Measurements from ENCODE around the gene BARX2. TPM values are rescaled to one million over a fixed set of nuclear protein-coding genes. Genes with fewer than 3 reads are reported as not detected.

BARX2 gene
- total and polyA plus RNA-seq, 2 donors (not counting 3 experiments of a cell fraction or from before 2014, with no cell fraction given), result not detected

GRCh38 chr11:129442171-129442570, 66.5 kb downstream of the BARX2 start:
- Histone ChIP-seq H3K9ac (replicated peaks; ENCODE audit: extremely low read depth, insufficient read depth, low read length) (no peak overlapping the region), H3K79me2 (ENCODE audit: control insufficient read depth, insufficient read depth, low read length) (no peaks in the 10 kb centered on the region), H3K4me3 (replicated peaks in 1 of 3; ENCODE audit: insufficient read depth in 1 of 3, low read depth in 1 of 3, low read length in 3 of 3) (no peak overlapping the region), H3K27ac (ENCODE audit: insufficient read depth, low read depth, low read length) (no peak overlapping the region), H3K4me2 (ENCODE audit: insufficient read depth, low read length) (no peak overlapping the region), H4K20me1 (replicated peaks; ENCODE audit: control insufficient read depth, extremely low read depth, insufficient read depth, low read length) (no peaks in the 10 kb centered on the region), H3K36me3 (ENCODE audit: control insufficient read depth in 2 of 2, extremely low read depth in 1 of 2, insufficient read depth in 2 of 2, low read length in 2 of 2) (no peaks in the 10 kb centered on the region), H3K9me3 (replicated peaks; ENCODE audit: control insufficient read depth, insufficient read depth, low read length) (peaks cover 3% of the 10 kb centered on the region), H3K4me1 (ENCODE audit: control insufficient read depth, extremely low read depth, insufficient read depth, low read length) (no peaks in the 10 kb centered on the region), H3K9me1 (replicated peaks; ENCODE audit: control insufficient read depth, extremely low read depth, insufficient read depth, low read length) (no peaks in the 10 kb centered on the region), H2AFZ (ENCODE audit: low read depth, low read length) (no peak overlapping the region), H3K27me3 (ENCODE audit: control insufficient read depth in 2 of 2, insufficient read depth in 2 of 2, low read length in 2 of 2) (no peaks in the 10 kb centered on the region)
- ChIA-PET CTCF (no interaction called here), POLR2A (no interaction called here)
- no peak for DNase-seq (ENCODE audit: low read depth, low spot score)
- BruUV-seq (replicated peaks), result no TSS peak
- dilution Hi-C loops (cut with MboI; ENCODE audit: extremely low pct_ligation_motif_present, low sequenced_read_pairs) (no loop called here), intact Hi-C loops (cut with micrococcal nuclease) (no loop called here)
- TF ChIP-seq JUN (IDR thresholded peaks at IDR 0.05; ENCODE audit: borderline replicate concordance, insufficient read depth, insufficient read length, low read depth) (no peak), MYC (IDR thresholded peaks at IDR 0.05; ENCODE audit: low read depth, low read length) (no peak), GATA2 (IDR thresholded peaks at IDR 0.05; ENCODE audit: insufficient read depth, insufficient read length, low read depth, low read length) (no peak), POLR2AphosphoS5 (IDR thresholded peaks at IDR 0.05; ENCODE audit: insufficient read depth, low read depth, low read length) (no peak), POLR2A (IDR thresholded peaks at IDR 0.05; ENCODE audit: low read depth, low read length) (no peak), FOS (IDR thresholded peaks at IDR 0.05; ENCODE audit: borderline replicate concordance, insufficient read depth, low read length) (no peak), EZH2 (IDR thresholded peaks at IDR 0.05; ENCODE audit: borderline replicate concordance, low read depth, low read length, severe bottlenecking) (no peak)
- TF ChIP-seq, protein P1, sequence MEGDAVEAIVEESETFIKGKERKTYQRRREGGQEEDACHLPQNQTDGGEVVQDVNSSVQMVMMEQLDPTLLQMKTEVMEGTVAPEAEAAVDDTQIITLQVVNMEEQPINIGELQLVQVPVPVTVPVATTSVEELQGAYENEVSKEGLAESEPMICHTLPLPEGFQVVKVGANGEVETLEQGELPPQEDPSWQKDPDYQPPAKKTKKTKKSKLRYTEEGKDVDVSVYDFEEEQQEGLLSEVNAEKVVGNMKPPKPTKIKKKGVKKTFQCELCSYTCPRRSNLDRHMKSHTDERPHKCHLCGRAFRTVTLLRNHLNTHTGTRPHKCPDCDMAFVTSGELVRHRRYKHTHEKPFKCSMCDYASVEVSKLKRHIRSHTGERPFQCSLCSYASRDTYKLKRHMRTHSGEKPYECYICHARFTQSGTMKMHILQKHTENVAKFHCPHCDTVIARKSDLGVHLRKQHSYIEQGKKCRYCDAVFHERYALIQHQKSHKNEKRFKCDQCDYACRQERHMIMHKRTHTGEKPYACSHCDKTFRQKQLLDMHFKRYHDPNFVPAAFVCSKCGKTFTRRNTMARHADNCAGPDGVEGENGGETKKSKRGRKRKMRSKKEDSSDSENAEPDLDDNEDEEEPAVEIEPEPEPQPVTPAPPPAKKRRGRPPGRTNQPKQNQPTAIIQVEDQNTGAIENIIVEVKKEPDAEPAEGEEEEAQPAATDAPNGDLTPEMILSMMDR (IDR thresholded peaks at IDR 0.05; ENCODE audit: extremely low read depth in 1 of 2, insufficient read depth in 1 of 2, low read depth in 1 of 2, low read length in 2 of 2), result no peak
- TF ChIP-seq, protein P2, sequence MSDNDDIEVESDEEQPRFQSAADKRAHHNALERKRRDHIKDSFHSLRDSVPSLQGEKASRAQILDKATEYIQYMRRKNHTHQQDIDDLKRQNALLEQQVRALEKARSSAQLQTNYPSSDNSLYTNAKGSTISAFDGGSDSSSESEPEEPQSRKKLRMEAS (IDR thresholded peaks at IDR 0.05; ENCODE audit: insufficient read depth, insufficient read length), result no peak
- FAIRE-seq, result no peak

All from endothelial cell of umbilical vein (primary cell).